NCI-H1436 (cell line): ENCODE results near the gene NSUN5.
"Not testable (repeated sequence)": the region's sequence is repeated elsewhere in the genome, so short reads cannot be mapped to it uniquely, and the experiment has no call there.

Source experiments
- DNase-seq: peaks from one replicate; lab custom pipeline; 2025; lab: John Stamatoyannopoulos, UW

NSUN5 gene

DNA sequence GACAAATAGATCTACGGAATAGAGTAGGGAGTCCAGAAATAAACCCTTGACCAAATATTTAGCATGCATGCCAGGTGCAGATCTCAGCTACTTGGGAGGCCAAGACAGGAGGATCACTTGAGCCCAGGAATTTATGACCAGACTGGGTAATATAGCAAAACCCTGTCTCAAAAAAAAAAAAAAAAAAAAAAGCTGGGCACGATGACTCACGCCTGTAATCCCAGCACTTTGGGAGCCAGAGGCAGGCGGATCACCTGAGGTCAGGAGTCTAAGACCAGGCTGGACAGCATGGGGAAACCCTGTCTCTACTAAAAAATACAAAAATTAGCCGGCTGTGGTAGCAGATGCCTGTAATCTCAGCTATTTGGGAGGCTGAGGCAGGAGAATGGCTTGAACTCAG, 31.4 kb downstream of the NSUN5 start:
- DNase-seq: not testable (repeated sequence)

DNA sequence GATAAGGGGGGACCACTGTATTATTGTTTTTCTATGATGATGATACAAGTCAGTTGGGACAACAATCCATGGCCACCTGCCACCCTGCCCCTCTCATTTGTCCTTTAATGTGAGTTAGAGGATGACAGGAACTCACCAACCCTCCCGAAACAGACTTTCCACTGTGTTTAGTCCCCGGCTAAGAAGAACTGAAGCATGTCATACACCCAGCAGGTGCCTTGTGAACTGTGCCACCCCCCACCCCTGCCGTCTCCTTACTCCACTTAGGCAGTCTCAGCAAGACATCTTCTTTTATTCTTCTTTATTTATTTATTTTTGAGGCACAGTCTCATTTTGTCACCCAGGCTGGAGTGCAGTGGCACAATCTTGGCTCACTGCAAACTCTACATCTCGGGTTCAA, 40.8 kb downstream of the NSUN5 start:
- DNase-seq: not testable (repeated sequence)

DNA sequence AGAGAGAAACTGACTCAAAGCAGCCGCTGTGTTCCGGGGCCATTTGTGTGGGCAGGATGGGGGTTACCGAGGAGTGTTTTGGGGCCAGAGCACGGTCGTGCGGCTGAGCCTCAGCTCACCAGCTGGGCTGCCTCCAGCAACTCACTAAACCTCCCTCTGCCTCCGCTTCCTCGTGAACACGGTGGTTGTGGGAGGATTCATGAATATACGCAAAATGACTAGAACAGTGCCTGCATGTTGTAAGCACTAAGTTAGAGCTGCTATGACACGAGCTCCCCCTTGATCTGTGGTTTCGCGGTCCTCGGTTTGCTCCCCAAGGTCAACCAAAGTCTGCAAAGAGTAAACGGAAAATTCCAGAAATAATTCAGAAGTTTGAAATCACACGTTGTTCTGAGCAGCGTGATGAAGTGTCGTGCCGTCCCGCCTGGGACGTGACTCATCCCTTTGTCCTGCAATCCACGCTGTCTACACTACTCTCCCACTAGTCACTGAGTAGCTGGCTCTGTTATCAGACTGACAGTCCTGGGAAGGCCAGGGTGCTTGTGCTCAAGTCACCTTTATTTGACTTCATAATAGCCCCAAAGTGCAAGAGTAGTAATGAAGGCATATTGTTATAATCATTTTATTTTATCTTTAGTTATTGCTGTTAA, 41.8 kb downstream of the NSUN5 start:
- DNase-seq: not testable (repeated sequence)

DNA sequence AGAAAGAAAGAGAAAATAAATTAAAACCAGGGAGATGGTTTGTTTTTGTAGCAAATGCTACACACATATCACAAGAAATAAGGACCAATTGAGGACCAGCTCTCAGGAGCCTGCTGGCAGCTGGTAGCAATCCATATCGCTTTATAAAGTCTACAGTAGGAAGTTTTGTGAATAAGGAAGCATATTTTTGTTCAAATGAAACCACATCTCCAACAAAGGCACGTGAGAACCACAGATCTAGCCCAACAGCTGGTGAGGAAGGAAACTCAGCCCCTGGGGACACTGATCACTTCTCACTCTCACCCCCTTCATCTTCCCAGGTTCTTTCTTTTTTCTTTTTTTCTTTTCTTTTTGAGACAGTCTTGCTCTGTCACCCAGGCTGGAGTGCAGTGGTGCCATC, 46.2 kb downstream of the NSUN5 start:
- DNase-seq: not testable (repeated sequence)
